ENCODE data around the gene SLC19A1.

GRCh38 chr21:45475797-45476570, 66.3 kb downstream of the SLC19A1 start:
- TF ChIP-seq, protein P1, sequence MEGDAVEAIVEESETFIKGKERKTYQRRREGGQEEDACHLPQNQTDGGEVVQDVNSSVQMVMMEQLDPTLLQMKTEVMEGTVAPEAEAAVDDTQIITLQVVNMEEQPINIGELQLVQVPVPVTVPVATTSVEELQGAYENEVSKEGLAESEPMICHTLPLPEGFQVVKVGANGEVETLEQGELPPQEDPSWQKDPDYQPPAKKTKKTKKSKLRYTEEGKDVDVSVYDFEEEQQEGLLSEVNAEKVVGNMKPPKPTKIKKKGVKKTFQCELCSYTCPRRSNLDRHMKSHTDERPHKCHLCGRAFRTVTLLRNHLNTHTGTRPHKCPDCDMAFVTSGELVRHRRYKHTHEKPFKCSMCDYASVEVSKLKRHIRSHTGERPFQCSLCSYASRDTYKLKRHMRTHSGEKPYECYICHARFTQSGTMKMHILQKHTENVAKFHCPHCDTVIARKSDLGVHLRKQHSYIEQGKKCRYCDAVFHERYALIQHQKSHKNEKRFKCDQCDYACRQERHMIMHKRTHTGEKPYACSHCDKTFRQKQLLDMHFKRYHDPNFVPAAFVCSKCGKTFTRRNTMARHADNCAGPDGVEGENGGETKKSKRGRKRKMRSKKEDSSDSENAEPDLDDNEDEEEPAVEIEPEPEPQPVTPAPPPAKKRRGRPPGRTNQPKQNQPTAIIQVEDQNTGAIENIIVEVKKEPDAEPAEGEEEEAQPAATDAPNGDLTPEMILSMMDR (IDR thresholded peaks at IDR 0.05): no peak
- TF ChIP-seq POLR2A (IDR thresholded peaks at IDR 0.05) (no peak), POLR2AphosphoS5 (IDR thresholded peaks at IDR 0.05) (no peak)
